Measurements from ENCODE around the gene SUSD5.

Gene SUSD5

GRCh38 chr3:33236005-33236404 is 17.4 kb upstream of the SUSD5 start:
- H2AFZ ChIP-seq (ENCODE audit: low read depth) = no peak overlapping the region
- no peaks in the 10 kb centered on the region for H3K27me3 ChIP-seq (ENCODE audit: insufficient read depth, low read depth)
- TF ChIP-seq CTCF (conservative IDR thresholded peaks at IDR 0.05; ENCODE audit: low read depth, low read length) = no peak
- no peak overlapping the region for H3K9ac ChIP-seq
- no peaks in the 10 kb centered on the region for H3K36me3 ChIP-seq (ENCODE audit: insufficient read depth)
- H3K27ac ChIP-seq = no peak overlapping the region
- no peaks in the 10 kb centered on the region for H4K20me1 ChIP-seq (ENCODE audit: insufficient read depth)
- H3K4me3 ChIP-seq (IDR thresholded peaks at IDR 0.05; ENCODE audit: insufficient read depth, low read depth, low read length) = no peak overlapping the region
- H3K79me2 ChIP-seq (ENCODE audit: insufficient read depth, low read depth) = no peaks in the 10 kb centered on the region
- no peaks in the 10 kb centered on the region for H3K4me1 ChIP-seq (ENCODE audit: low read depth, poor library complexity, severe bottlenecking)
- no peak overlapping the region for H3K4me2 ChIP-seq

DNA sequence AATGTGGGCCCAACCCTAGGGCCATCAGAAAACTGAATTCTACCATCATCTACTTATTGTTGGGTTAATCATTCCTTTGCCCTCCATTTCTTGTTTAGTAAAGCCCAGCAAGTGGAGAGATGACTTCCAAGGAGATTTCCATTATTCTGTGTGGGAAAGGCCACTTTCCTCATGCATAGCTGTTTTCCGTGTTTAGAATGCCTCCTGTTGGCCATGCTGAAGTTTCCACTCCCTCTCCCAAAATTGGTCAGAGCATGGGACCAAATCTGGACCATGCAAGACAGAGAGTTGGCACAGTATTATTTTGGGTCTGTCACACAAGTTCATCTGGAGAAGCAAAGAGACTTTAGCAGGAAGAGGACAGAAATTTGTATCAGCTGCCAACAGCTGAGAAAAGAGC is 15.3 kb upstream of the SUSD5 start:
- H3K27me3 ChIP-seq (ENCODE audit: insufficient read depth, low read depth) = no peaks in the 10 kb centered on the region
- H3K9ac ChIP-seq = no peak overlapping the region
- no peaks in the 10 kb centered on the region for H3K36me3 ChIP-seq (ENCODE audit: insufficient read depth)
- no peaks in the 10 kb centered on the region for H4K20me1 ChIP-seq (ENCODE audit: insufficient read depth)
- TF ChIP-seq CTCF (conservative IDR thresholded peaks at IDR 0.05; ENCODE audit: low read depth, low read length) = no peak
- H2AFZ ChIP-seq (ENCODE audit: low read depth) = no peak overlapping the region
- H3K4me3 ChIP-seq (IDR thresholded peaks at IDR 0.05; ENCODE audit: insufficient read depth, low read depth, low read length) = no peak overlapping the region
- no peak overlapping the region for H3K27ac ChIP-seq
- H3K79me2 ChIP-seq (ENCODE audit: insufficient read depth, low read depth) = no peaks in the 10 kb centered on the region
- H3K4me1 ChIP-seq (ENCODE audit: low read depth, poor library complexity, severe bottlenecking) = no peaks in the 10 kb centered on the region
- H3K4me2 ChIP-seq = no peak overlapping the region

DNA sequence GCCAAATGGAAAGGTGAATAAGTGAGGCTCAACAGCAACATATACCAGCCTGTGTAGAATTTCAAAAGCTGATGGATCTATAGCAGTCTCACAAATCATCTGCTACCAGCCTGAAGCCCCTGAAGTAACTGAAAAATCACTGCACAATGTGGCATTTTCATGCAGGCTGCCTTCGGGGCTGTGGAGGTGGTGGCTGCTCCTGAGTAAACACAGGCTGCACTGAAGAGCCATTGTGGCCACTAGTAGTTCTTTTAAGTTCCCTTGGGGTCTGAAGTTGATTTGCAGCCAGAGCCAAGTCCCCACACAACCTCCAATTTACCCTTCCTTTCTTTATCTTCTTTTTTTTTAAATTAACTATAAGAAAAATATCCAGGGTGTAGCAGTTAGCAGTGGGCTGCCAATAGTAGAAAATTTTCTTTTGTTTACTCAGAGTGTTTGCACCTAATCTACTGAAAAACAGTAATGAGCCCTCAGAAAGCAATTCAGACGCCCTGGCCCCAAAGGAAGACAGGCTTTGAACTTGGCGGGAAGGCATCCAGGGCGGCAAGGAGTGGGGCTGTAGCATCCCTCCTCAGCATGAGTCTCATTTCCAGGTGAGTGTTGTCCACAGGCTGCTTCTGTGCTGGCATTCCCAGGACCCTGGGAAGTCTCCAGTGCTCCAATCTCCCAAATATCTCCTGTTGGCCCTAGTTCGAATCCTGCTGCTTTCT is 13.3 kb upstream of the SUSD5 start:
- no peaks in the 10 kb centered on the region for H4K20me1 ChIP-seq (ENCODE audit: insufficient read depth)
- no peak overlapping the region for H2AFZ ChIP-seq (ENCODE audit: low read depth)
- H3K9ac ChIP-seq = no peak overlapping the region
- no peak overlapping the region for H3K4me2 ChIP-seq
- no peaks in the 10 kb centered on the region for H3K27me3 ChIP-seq (ENCODE audit: insufficient read depth, low read depth)
- H3K4me3 ChIP-seq (IDR thresholded peaks at IDR 0.05; ENCODE audit: insufficient read depth, low read depth, low read length) = no peak overlapping the region
- H3K4me1 ChIP-seq (ENCODE audit: low read depth, poor library complexity, severe bottlenecking) = no peaks in the 10 kb centered on the region
- H3K79me2 ChIP-seq (ENCODE audit: insufficient read depth, low read depth) = no peaks in the 10 kb centered on the region
- H3K27ac ChIP-seq = no peak overlapping the region
- no peaks in the 10 kb centered on the region for H3K36me3 ChIP-seq (ENCODE audit: insufficient read depth)
- no peak for TF ChIP-seq CTCF (conservative IDR thresholded peaks at IDR 0.05; ENCODE audit: low read depth, low read length)

DNA sequence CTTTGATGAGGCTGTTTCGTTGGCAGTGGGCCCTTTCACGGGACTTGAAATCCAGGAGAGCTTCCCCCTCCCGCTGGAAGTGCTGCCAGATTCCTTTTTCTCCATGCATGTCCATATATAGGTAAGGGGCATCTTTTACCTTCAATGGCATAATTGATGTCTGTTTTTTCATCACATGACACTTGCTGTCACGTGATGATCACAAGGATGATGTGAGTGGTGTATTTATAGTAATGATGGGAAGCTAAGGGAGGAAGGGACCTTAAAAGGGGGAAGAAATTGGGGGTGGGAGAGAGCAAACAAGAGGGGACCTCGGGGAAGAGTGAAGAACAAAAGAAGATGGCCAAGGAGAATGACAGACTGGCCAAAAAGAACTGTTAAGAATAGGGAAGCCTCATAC is 11.3 kb upstream of the SUSD5 start:
- no peaks in the 10 kb centered on the region for H3K79me2 ChIP-seq (ENCODE audit: insufficient read depth, low read depth)
- H3K4me1 ChIP-seq (ENCODE audit: low read depth, poor library complexity, severe bottlenecking) = no peaks in the 10 kb centered on the region
- H4K20me1 ChIP-seq (ENCODE audit: insufficient read depth) = no peaks in the 10 kb centered on the region
- no peak overlapping the region for H3K4me2 ChIP-seq
- no peak overlapping the region for H3K4me3 ChIP-seq (IDR thresholded peaks at IDR 0.05; ENCODE audit: insufficient read depth, low read depth, low read length)
- H2AFZ ChIP-seq (ENCODE audit: low read depth) = no peak overlapping the region
- no peak overlapping the region for H3K27ac ChIP-seq
- no peaks in the 10 kb centered on the region for H3K27me3 ChIP-seq (ENCODE audit: insufficient read depth, low read depth)
- TF ChIP-seq CTCF (conservative IDR thresholded peaks at IDR 0.05; ENCODE audit: low read depth, low read length) = no peak
- H3K36me3 ChIP-seq (ENCODE audit: insufficient read depth) = no peaks in the 10 kb centered on the region
- H3K9ac ChIP-seq = no peak overlapping the region
